Natural killer cell treated with Interleukin-12 subunit alpha and Interleukin-12 subunit beta and Interleukin-15 and Interleukin-18, amount 100 ng/mL, for 72 hours (primary cell): ENCODE measurements around the gene TFF3. TPM values are rescaled to one million over a fixed set of nuclear protein-coding genes. Genes with fewer than 3 reads are reported as not detected.

Experiments used
- ATAC-seq, 2 donors: fragments of 150-1000 bp; cut with Tn5 transposase in 1 of 2; sonication (Bioruptor Pico), chemical (Tn5 transposase) in 1 of 2; 2 replicates each; pipeline ENCODE4 v1.10.0; 2021
- DNase-seq: peaks from one replicate; pipeline ENCODE4 v3.0.0; 2022; ENCODE audit warnings: low spot score
- H3K27ac Mint-ChIP-seq, 2 donors: 1 replicate in 1 of 2; 2 replicates in 1 of 2; pipeline ENCODE4 v1.8.0; 2022; ENCODE audit warnings: mixed read lengths in 2 of 2, mild to moderate bottlenecking in 1 of 2, moderate library complexity in 1 of 2
- H3K27me3 Mint-ChIP-seq, 2 donors: 1 replicate in 1 of 2; 2 replicates in 1 of 2; pipeline ENCODE4 v1.8.0; 2022; ENCODE audit warnings: mixed read lengths in 2 of 2
- H3K36me3 Mint-ChIP-seq: one replicate; pipeline ENCODE4 v1.8.0; 2022; ENCODE audit warnings: mixed read lengths
- H3K4me1 Mint-ChIP-seq, 2 donors: 1 replicate in 1 of 2; 2 replicates in 1 of 2; pipeline ENCODE4 v1.8.0; 2022; ENCODE audit warnings: low read depth in 2 of 2, mixed read lengths in 2 of 2, mild to moderate bottlenecking in 1 of 2
- H3K4me3 Mint-ChIP-seq: one replicate; pipeline ENCODE4 v1.8.0; 2022; ENCODE audit warnings: mixed read lengths
- H3K9me3 Mint-ChIP-seq: 2 replicates; pipeline ENCODE4 v1.8.0; 2022; ENCODE audit warnings: mixed read lengths
- total RNA-seq, 2 donors: library from RNA; stranded (reverse); gene quantifications; one replicate each; pipeline ENCODE4 v1.2.3, GENCODE V29; 2022

The TFF3 gene
- total RNA-seq, 2 donors from 2014 or later = not detected

DNA sequence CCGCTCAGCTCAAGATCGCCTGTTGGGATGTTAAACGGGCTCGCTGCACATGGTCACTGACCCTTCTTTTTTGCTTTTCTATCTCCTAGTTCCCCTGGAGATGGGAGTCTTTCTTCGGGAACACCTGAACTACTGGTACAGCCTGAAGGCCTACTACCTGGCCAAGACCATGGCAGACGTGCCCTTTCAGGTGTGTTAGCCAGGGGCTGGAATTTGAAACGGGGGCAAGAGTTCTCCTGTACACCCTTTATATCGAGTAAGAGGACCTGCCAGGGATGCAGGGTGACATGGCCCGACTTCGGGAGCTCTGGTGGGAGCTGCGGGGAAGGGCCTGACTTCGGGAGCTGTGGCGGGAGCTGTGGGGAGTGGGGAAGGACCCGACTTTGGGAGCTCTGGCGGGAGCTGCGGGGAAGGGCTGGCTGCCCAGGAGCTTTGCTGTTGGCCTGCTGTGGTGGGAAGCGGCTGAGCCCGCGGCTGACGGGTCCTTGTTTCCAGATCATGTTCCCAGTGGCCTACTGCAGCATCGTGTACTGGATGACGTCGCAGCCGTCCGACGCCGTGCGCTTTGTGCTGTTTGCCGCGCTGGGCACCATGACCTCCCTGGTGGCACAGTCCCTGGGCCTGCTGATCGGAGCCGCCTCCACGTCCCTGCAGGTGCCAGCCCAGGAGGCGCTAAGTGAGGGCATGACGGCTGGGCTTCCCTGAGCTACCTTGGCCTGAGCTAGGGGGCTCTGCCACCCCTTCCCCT is 24.0 kb downstream of the TFF3 start:
- Mint-ChIP-seq H3K27me3 (peaks cover 0 to 2% of the 10 kb centered on the region in 2 donors), H3K27ac (no peak overlapping the region), H3K4me1 (peaks cover 5 to 9% of the 10 kb centered on the region in 2 donors), H3K4me3 (no peak overlapping the region), H3K9me3 (no peaks in the 10 kb centered on the region), H3K36me3 (no peaks in the 10 kb centered on the region)
- peak; percentile 51 for DNase-seq
- peak in 1 of 2 donors; percentile 16 for ATAC-seq

DNA sequence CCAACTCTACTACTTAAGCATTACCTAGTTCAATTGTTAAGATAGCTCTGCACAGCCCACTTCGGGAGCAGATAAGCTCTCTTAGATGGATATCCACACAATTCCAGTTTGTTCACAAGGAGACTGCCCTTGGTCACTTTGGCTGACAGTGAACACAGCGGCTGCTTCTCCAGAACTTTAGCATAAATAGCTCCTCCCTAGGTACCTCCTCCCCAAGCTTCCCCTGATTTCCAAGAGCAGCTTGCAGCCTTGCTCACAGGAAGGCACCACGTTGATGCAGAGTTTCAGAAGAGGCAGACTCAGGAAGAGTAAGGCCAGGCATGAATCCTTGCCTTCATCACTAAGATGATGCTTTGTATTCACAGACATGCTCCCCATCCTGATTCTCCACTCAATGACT is 24.7 kb downstream of the TFF3 start:
- Mint-ChIP-seq H3K4me3 (no peak overlapping the region), H3K9me3 (no peaks in the 10 kb centered on the region), H3K27ac (no peak overlapping the region)

DNA sequence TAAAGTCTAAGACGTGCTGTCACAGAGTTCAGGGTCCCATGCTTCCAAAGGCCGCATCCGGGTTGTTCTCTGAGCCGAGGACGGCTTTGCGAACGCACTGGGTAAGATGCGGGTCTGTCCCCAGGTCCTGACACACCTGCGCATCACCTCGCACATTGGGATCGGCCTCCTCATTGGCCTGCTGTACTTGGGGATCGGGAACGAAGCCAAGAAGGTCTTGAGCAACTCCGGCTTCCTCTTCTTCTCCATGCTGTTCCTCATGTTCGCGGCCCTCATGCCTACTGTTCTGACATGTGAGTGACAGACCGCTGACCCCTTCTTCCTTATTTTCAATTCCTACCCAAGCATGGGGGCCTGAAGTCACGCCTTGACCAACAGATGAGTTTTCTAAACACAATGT is 25.3 kb downstream of the TFF3 start:
- no peaks in the 10 kb centered on the region for H3K36me3 Mint-ChIP-seq

More for the DNA sequence above, 24.7 kb downstream of the TFF3 start:
- DNase-seq (no peak), ATAC-seq (no peak)
- Mint-ChIP-seq H3K27me3 (peaks cover 0 to 2% of the 10 kb centered on the region in 2 donors), H3K4me1 (peaks cover 11 to 14% of the 10 kb centered on the region in 2 donors), H3K36me3 (no peaks in the 10 kb centered on the region)

GRCh38 chr21:42288962-42289361 is 26.2 kb downstream of the TFF3 start:
- H3K27ac Mint-ChIP-seq = no peak overlapping the region
- no peak for DNase-seq
- no peaks in the 10 kb centered on the region for H3K9me3 Mint-ChIP-seq
- H3K4me3 Mint-ChIP-seq = no peak overlapping the region
- H3K4me1 Mint-ChIP-seq = peaks cover 13 to 14% of the 10 kb centered on the region in 2 donors
- no peak for ATAC-seq
- H3K27me3 Mint-ChIP-seq = no peaks in the 10 kb centered on the region
- no peaks in the 10 kb centered on the region for H3K36me3 Mint-ChIP-seq

More for the DNA sequence above, 25.3 kb downstream of the TFF3 start:
- peaks cover 0 to 2% of the 10 kb centered on the region in 2 donors for H3K27me3 Mint-ChIP-seq
- H3K4me1 Mint-ChIP-seq = peaks cover 13 to 14% of the 10 kb centered on the region in 2 donors
- no peaks in the 10 kb centered on the region for H3K9me3 Mint-ChIP-seq
- H3K4me3 Mint-ChIP-seq = no peak overlapping the region
- H3K27ac Mint-ChIP-seq = no peak overlapping the region
- DNase-seq (no peak), ATAC-seq (no peak)

DNA sequence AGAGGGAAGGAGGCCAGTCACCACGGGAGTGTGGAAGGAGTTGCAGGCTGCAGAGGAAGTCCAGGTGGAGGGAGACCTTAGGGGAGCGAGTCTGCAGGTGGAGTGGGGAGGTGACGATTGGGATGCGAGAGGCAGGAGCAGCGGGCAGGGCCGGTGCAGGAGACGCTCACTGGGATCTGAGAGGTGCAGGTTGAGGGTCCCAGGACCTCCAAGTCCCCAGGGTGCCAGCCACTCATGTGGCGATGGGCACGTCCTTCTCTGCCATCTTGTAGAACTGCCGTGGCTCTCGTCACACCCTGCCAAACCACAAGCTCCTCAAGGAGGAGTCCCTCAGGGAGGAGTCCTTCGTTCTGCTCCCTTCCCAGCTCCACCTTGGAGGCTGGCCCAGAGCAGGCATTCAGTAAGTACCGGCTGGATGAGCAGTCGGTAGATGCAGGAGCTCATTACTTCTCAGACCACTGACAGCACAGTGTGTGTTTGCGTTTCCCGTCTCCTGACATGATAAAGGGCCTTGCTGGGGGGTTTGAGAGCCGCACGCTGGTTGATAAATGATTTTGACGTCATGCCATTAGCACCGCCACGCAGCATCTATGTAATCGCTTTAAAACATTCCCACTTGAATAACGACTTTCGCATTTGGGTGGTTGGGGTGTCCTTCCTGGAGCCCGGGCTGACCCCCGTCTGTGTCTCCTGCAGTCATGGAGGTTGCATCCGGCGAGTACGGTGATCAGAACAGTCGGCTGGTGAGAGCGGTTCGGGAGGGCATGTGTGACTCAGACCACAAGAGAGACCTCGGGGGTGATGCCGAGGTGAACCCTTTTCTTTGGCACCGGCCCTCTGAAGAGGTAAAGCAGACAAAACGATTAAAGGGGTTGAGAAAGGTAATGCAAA is 27.8 kb downstream of the TFF3 start:
- ATAC-seq = no peak
- Mint-ChIP-seq H3K4me3 (no peak overlapping the region), H3K27ac (peak overlapping the region in 1 of 2 donors; percentile 17), H3K27me3 (no peaks in the 10 kb centered on the region), H3K9me3 (no peaks in the 10 kb centered on the region), H3K36me3 (no peaks in the 10 kb centered on the region), H3K4me1 (peaks cover 13 to 17% of the 10 kb centered on the region in 2 donors)
- DNase-seq = no peak

- H3K9me3 Mint-ChIP-seq = no peaks in the 10 kb centered on the region
- H3K4me3 Mint-ChIP-seq = no peak overlapping the region
- ATAC-seq = no peak
- H3K4me1 Mint-ChIP-seq = peaks cover 13 to 17% of the 10 kb centered on the region in 2 donors
- H3K27me3 Mint-ChIP-seq = no peaks in the 10 kb centered on the region
- peak overlapping the region in 1 of 2 donors; percentile 17 for H3K27ac Mint-ChIP-seq
- H3K36me3 Mint-ChIP-seq = no peaks in the 10 kb centered on the region
- DNase-seq = no peak
Observed at GRCh38 chr21:42286416-42286815, 28.8 kb downstream of the TFF3 start.

DNA sequence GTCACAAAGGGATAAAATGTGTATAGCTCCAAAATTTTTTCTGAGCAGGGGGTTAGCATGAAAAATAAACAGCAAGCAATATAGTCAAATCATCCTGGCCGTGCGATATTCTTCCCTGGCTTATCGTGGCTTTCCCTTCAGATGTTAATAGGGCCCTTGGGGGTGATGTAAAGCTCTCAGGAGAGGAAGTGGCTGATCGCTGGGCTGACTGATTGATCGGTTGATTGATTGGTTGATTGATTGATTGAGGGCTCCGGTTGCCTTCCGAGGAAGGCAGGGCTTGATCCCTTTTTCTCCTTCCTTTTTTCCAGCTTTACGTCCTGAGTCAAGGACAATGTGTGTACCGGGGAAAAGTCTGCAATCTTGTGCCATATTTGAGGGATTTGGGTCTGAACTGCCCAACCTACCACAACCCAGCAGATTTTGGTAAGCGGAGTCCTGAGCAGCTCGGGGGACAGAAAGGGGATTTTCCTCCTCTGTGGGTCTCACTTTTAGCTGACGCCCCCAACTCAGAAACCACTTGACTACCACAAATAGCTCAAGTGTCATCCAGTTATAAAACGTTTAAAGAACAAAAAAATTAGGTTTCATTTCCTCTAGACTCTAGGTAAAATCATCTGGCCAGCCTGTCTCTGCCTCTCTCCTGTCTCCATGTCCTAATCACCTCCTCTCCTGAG is 29.5 kb downstream of the TFF3 start:
- Mint-ChIP-seq H3K27ac (peak overlapping the region in 1 of 2 donors; percentile 17), H3K36me3 (no peaks in the 10 kb centered on the region), H3K4me3 (no peak overlapping the region), H3K9me3 (no peaks in the 10 kb centered on the region), H3K4me1 (peaks cover 13 to 17% of the 10 kb centered on the region in 2 donors), H3K27me3 (no peaks in the 10 kb centered on the region)
- ATAC-seq = no peak
- no peak for DNase-seq

DNA sequence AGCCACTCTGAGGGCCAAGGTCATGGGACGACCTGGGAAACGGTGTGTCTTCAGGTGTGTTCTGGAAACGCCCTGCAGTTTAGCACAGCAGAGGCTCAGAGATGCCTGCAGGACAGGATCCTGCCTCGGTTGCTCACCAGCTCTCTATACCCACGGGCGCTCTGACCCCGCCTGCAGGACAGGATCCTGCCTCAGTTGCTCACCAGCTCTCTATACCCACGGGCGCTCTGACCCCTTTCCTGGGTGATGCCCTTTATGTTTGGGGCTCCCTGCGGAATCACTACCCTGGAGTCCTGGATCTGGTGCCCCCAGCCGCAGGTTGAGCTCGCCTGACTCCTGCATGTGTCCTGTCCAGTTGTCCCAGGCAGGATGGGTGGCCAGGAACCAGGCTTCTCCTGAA is 32.5 kb downstream of the TFF3 start:
- no peak for DNase-seq
- Mint-ChIP-seq H3K4me3 (no peak overlapping the region), H3K27me3 (no peaks in the 10 kb centered on the region), H3K27ac (no peak overlapping the region), H3K36me3 (no peaks in the 10 kb centered on the region), H3K9me3 (no peaks in the 10 kb centered on the region), H3K4me1 (peaks cover 13 to 17% of the 10 kb centered on the region in 2 donors)
- ATAC-seq = no peak

GRCh38 chr21:42282021-42282420 is 33.2 kb downstream of the TFF3 start:
- ATAC-seq (peak in 1 of 2 donors; percentile 13), DNase-seq (no peak)
- H3K27ac Mint-ChIP-seq = no peak overlapping the region
- no peak overlapping the region for H3K4me3 Mint-ChIP-seq
- no peaks in the 10 kb centered on the region for H3K27me3 Mint-ChIP-seq
- H3K9me3 Mint-ChIP-seq = no peaks in the 10 kb centered on the region
- no peaks in the 10 kb centered on the region for H3K36me3 Mint-ChIP-seq
- peaks cover 13 to 16% of the 10 kb centered on the region in 2 donors for H3K4me1 Mint-ChIP-seq

DNA sequence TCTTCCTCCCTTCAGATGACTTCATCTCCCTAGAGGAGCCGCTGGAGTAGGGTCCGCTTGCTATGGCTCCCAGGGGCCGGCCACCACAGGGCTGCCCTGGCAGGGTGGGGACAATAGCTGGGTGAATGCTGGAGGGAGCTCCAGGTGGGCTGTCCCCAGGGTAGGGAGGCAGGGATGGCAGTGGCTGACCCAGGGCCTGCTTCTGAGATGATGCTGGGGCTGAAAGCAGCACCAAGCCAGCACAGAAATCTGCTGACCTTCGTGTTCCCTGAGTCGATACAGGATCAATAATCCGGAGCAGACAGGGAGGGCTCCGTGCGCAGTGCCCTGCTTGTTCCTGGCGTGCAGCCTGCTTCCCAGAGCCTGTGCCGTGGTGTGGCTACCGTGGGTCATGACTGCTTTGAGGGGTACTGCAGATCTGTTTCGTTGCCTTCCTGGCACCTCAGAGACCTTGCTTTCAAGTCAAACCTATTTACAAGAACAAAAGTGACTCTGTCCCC is 34.0 kb downstream of the TFF3 start:
- ATAC-seq = peak in 1 of 2 donors; percentile 24
- H3K27ac Mint-ChIP-seq = no peak overlapping the region
- no peaks in the 10 kb centered on the region for H3K27me3 Mint-ChIP-seq
- H3K4me3 Mint-ChIP-seq = no peak overlapping the region
- DNase-seq = no peak
- H3K36me3 Mint-ChIP-seq = no peaks in the 10 kb centered on the region
- H3K4me1 Mint-ChIP-seq = peaks cover 8% of the 10 kb centered on the region in 2 donors
- no peaks in the 10 kb centered on the region for H3K9me3 Mint-ChIP-seq

- Mint-ChIP-seq H3K27me3 (no peaks in the 10 kb centered on the region), H3K27ac (no peak overlapping the region), H3K4me1 (peaks cover 2 to 3% of the 10 kb centered on the region in 2 donors), H3K9me3 (no peaks in the 10 kb centered on the region), H3K4me3 (no peak overlapping the region), H3K36me3 (no peaks in the 10 kb centered on the region)
- DNase-seq (no peak), ATAC-seq (peak in 1 of 2 donors; percentile 19)
Observed at GRCh38 chr21:42280356-42281180, 34.6 kb downstream of the TFF3 start.

GRCh38 chr21:42279888-42280287 is 35.3 kb downstream of the TFF3 start:
- no peaks in the 10 kb centered on the region for H3K36me3 Mint-ChIP-seq
- ATAC-seq = no peak
- H3K27me3 Mint-ChIP-seq = no peaks in the 10 kb centered on the region
- peaks cover 0 to 2% of the 10 kb centered on the region in 2 donors for H3K4me1 Mint-ChIP-seq
- no peak overlapping the region for H3K27ac Mint-ChIP-seq
- H3K4me3 Mint-ChIP-seq = no peak overlapping the region
- no peak for DNase-seq
- H3K9me3 Mint-ChIP-seq = no peaks in the 10 kb centered on the region
